Measurements from ENCODE around the gene PSG1.

DNA sequence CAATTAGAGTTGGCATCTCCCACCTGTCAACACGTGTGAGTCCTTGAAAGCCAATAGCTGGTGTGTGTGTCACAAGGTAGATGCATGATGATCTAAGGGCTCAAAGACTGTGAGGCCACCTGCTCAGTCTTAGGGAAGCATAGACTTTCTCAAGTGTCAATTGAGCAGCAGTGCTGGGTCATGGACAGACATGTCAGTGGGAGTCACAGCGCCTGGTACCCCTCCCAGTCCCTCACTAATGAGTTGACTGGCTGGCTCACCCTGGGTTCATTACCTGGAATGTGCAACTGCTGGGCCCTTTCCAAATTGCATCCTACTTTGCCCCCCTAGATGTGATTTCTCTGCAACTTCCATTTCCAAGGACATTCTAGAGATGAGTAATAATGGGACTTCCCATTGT lies 47.3 kb upstream of the PSG1 start:
- TF ChIP-seq FOXP1 (CRISPR knock-in tag; IDR thresholded peaks at IDR 0.05; ENCODE audit: borderline replicate concordance) (no peak), JUN (CRISPR knock-in tag; IDR thresholded peaks at IDR 0.05) (no peak)
